ENCODE data around the gene OR2L2.

The OR2L2 gene

DNA sequence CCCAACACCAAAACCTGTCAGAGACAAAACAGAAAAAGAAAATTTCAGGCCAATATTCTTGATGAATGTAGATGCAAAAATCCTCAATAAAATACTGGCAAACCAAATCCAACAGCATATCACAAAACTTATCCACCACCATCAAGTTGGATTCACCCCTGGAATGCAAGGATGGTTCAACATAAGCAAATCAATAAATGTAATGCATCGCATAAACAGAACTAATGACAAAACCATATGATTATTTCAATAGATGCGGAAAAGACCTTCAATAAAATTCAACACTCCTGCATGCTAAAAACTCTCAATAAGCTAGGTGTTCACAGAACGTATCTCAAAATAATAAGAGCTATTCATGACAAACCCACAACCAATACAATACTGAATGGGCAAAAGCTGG, 20.2 kb upstream of the OR2L2 start:
- Histone ChIP-seq H3K36me3 (no peaks in the 10 kb centered on the region), H3K4me3 (no peak overlapping the region), H3K9me3 (peaks cover 0 to 12% (median 2%) of the 10 kb centered on the region in 3 donors), H3K4me1 (no peaks in the 10 kb centered on the region), H3K27ac (no peak overlapping the region), H3K27me3 (no peaks in the 10 kb centered on the region)
- DNase-seq: no peak
- TF ChIP-seq CTCF (IDR thresholded peaks at IDR 0.05): no peak
- intact Hi-C loops (cut with DNase I; ENCODE audit: low total_unique reads): no loop called here

DNA sequence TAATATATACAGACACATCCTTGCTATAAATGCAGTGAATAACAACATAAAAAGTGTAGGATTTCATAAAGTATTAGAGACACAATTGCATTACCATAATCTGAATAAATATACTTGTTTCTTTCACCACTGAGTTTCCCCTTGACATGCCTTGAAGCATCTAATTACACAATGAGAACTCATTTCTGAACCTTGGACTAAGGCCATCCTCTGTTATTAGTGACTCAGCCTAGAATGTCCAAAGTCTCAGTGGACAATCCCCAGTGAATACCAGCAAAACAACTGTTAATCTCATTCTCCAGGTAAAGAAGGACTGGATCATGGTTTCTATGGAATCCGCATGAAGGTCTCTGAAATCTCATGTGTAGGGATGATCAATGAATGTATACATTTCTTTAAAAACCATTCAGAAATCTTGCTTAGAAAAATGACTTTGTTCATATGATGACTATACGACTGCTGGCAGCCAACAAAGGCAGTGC, 16.6 kb upstream of the OR2L2 start, which contains the start of gene OR2L5:
OR2L5 (plus strand) TSS at position 432 of the 482 bp plus-strand sequence. CDS start 8,288 bp downstream, outside the sequence.
- H3K4me1 ChIP-seq: no peaks in the 10 kb centered on the region
- H3K36me3 ChIP-seq: no peaks in the 10 kb centered on the region
- no peak for TF ChIP-seq CTCF (IDR thresholded peaks at IDR 0.05)
- no peaks in the 10 kb centered on the region for H3K27me3 ChIP-seq
- no peak within 1 kb of the TSS for H3K4me3 ChIP-seq
- H3K9me3 ChIP-seq: peaks cover 0 to 12% (median 2%) of the 10 kb centered on the region in 3 donors
- no peak for DNase-seq
- intact Hi-C loops (cut with DNase I; ENCODE audit: low total_unique reads): no loop called here
- no peak within 1 kb of the TSS for H3K27ac ChIP-seq

DNA sequence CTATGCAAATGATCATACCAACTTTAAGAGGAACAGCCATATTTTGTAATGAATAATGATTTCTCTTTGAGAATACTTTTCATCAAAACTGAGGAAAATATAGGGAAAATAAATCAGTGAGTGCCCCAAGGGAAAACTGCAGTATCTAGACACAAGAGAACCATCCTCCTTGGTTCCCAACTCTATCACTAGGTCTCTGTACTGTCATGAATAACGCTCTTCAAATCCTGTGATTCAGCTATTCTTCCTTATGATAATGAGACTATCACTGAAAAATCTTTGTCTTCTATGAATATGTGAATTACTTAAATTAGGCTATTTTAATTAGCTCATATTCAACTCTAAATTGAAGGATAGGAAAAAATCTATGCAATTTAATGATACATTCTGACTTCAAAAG, 14.1 kb upstream of the OR2L2 start:
- Histone ChIP-seq H3K9me3 (peaks cover 0 to 5% (median 2%) of the 10 kb centered on the region in 3 donors), H3K4me1 (no peaks in the 10 kb centered on the region), H3K27ac (no peak overlapping the region), H3K27me3 (no peaks in the 10 kb centered on the region), H3K36me3 (no peaks in the 10 kb centered on the region), H3K4me3 (no peak overlapping the region)
- intact Hi-C loops (cut with DNase I; ENCODE audit: low total_unique reads): no loop called here
- no peak for TF ChIP-seq CTCF (IDR thresholded peaks at IDR 0.05)
- DNase-seq: no peak

DNA sequence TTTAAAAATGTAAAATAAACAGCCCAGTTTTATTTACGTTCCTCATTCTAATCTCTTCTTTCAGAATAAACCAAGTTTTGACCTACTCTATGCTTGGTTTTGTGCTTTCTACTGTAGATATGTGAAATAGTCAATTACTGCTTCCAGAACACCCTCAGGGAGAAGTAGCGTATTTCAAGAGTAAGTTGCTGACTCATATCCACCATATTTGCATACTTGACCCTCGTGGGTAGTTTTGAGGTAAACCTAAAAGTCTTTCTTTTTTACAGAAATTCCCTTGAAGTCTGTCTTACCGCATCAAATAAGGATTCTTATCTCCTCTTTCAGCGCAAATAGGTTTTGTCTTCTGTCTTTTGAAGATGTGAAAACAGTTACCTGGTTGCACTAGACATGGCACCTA, 15.3 kb downstream of the OR2L2 start:
- no peak overlapping the region for H3K27ac ChIP-seq
- H3K27me3 ChIP-seq: no peaks in the 10 kb centered on the region
- H3K4me3 ChIP-seq: no peak overlapping the region
- intact Hi-C loops (cut with DNase I; ENCODE audit: low total_unique reads): no loop called here
- no peaks in the 10 kb centered on the region for H3K4me1 ChIP-seq
- H3K9me3 ChIP-seq: no peaks in the 10 kb centered on the region
- no peaks in the 10 kb centered on the region for H3K36me3 ChIP-seq
- no peak for DNase-seq
- no peak for TF ChIP-seq CTCF (IDR thresholded peaks at IDR 0.05)

DNA sequence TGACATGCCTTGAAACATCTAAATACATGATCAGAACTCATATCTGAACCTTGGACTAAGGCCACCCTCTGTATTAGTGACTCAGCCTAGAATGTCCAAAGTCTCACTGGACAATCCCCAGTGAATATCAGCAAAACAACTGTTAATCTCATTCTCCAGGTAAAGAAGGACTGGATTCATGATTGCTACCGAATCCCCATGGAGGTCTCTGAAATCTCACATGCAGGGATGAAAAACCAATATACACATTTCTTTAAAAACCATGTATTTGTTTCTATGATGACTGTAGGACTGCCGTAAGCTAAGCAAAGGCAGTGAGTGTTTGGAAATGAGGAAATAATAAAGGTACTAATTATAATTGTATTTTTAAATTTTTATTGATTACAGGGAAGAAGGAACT, 16.7 kb downstream of the OR2L2 start, which contains the start of gene OR2L3:
OR2L3 (plus strand) TSS at position 301 of the 400 bp plus-strand sequence. CDS start 13,846 bp downstream, outside the sequence.
- Histone ChIP-seq H3K36me3 (no peaks in the 10 kb centered on the region), H3K27me3 (no peaks in the 10 kb centered on the region), H3K4me3 (no peak within 1 kb of the TSS), H3K9me3 (no peaks in the 10 kb centered on the region), H3K4me1 (no peaks in the 10 kb centered on the region), H3K27ac (no peak within 1 kb of the TSS)
- DNase-seq: no peak
- TF ChIP-seq CTCF (IDR thresholded peaks at IDR 0.05): no peak
- intact Hi-C loops (cut with DNase I; ENCODE audit: low total_unique reads): no loop called here

DNA sequence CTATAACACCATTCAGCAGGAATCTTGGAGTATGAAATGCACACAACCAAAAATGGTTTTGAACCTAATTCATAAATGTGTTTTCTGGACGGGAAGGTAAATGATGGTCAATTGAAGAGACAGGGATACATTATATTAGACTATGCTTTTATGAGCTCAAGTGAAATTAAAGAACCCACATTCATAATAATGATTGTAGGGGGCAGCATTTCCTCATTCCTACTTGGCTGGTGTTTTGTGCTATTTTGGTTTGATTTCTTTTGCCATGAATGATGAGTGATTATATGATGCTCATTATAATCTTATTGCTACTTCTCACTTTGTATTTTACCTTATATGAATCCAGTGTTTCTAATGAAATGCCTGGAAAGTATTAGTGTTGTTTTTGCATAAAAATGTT, 17.1 kb downstream of the OR2L2 start:
- Histone ChIP-seq H3K9me3 (no peaks in the 10 kb centered on the region), H3K27ac (no peak overlapping the region), H3K36me3 (no peaks in the 10 kb centered on the region), H3K27me3 (no peaks in the 10 kb centered on the region), H3K4me3 (no peak overlapping the region), H3K4me1 (no peaks in the 10 kb centered on the region)
- DNase-seq: no peak
- intact Hi-C loops (cut with DNase I; ENCODE audit: low total_unique reads): no loop called here
- no peak for TF ChIP-seq CTCF (IDR thresholded peaks at IDR 0.05)

All from tibial artery (tissue), 4 donors.